ENCODE measurements around the gene TPRA1.
"Not testable (repeated sequence)": the region's sequence is repeated elsewhere in the genome, so short reads cannot be mapped to it uniquely, and the experiment has no call there.

TPRA1 gene

GRCh38 chr3:127536830-127537812 is 53.4 kb downstream of the TPRA1 start:
- Histone ChIP-seq H3K9me3 (ENCODE audit: control insufficient read depth, insufficient read depth, low read length) (no peaks in the 10 kb centered on the region), H3K9ac (ENCODE audit: low read depth, low read length) (no peak overlapping the region), H3K4me1 (ENCODE audit: insufficient read depth, low read length) (peaks cover 9% of the 10 kb centered on the region), H3K36me3 (ENCODE audit: insufficient read depth, low read length) (no peaks in the 10 kb centered on the region)

DNA sequence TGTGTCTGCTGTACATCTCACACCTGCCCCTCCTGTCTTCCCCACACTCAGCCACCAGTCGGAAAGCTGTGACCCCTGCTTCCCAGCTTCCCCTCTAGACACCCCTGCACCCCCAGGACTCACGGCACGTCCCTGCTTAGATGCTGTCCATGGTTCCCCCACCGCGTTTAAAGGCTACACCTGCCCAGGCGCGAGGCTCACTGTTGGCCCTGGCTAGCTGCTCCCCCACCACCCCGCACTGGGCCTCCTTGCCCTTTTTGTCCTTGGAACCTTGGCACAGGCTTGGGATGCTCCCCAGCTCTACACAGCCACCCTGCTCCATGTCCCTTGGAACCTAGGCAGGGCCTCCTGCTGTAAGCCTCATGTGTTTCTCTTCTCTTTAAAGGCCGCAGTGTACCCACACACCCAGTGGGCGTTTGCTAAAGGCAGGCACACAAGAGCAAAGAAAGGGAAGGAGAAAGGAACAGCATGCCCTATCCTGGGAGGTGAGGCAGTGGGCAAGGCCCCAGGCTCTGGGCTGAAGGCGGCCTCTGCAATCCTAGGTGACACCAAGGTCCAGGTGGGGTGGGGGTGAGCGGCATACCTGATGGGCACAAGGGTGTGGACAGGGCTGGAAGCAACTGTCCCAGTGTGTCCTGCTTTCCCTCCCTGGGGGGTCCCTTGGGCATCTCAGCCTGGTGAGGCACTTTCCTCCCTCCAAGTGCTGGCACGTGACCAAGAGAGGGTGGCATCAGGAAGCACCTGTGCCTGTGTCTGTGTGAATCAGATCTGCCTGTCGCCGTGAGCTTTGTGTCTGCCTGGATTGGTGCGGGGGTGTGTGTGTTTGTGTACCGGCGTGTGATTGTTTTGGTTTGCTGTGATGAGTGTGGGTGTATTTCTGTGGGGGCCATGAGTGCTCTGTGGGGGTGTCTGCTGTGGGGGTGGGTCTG is 54.4 kb downstream of the TPRA1 start:
- H3K36me3 ChIP-seq (ENCODE audit: insufficient read depth, low read length) = no peaks in the 10 kb centered on the region

DNA sequence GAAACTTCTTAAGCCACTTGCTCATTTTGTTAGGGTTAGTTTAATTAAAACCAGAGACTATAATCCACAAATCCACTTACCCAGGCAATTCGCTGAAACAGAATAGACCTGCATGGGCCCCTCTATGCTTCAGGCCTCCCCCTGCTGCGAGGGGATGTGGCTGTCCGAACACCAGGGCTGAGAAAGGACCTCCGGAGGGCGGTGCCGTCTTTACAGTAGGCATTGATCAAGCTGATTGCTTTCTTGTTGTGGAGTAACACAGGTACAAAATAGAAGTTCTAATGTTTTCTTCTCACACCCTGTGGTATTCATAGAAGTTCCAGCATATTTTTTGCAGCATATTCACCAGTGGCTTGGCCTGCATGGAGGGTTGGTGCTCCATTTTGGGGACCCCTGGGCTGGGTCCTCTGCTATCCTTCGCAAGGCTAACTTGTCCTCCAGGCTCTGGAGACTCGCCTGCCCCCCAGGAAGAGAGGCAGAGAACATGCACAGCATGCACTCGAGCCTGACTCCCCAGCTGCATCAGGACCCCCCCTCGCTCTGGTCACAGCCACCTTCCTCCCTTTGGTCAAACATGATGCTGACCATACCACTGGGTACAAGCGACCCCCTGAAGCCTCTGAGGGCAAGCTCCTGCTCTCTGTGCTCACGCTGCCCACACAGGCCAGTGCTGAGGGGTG is 55.3 kb downstream of the TPRA1 start:
- Histone ChIP-seq H3K9ac (ENCODE audit: low read depth, low read length) (no peak overlapping the region), H3K36me3 (ENCODE audit: insufficient read depth, low read length) (no peaks in the 10 kb centered on the region), H3K9me3 (ENCODE audit: control insufficient read depth, insufficient read depth, low read length) (no peaks in the 10 kb centered on the region), H3K4me1 (ENCODE audit: insufficient read depth, low read length) (peaks cover 9% of the 10 kb centered on the region)

More for the DNA sequence above, 54.4 kb downstream of the TPRA1 start:
- peaks cover 9% of the 10 kb centered on the region for H3K4me1 ChIP-seq (ENCODE audit: insufficient read depth, low read length)
- H3K9ac ChIP-seq (ENCODE audit: low read depth, low read length) = no peak overlapping the region
- H3K9me3 ChIP-seq (ENCODE audit: control insufficient read depth, insufficient read depth, low read length) = no peaks in the 10 kb centered on the region

- no peak overlapping the region for H3K9ac ChIP-seq (ENCODE audit: low read depth, low read length)
- no peaks in the 10 kb centered on the region for H3K36me3 ChIP-seq (ENCODE audit: insufficient read depth, low read length)
- peaks cover 9% of the 10 kb centered on the region for H3K4me1 ChIP-seq (ENCODE audit: insufficient read depth, low read length)
- H3K9me3 ChIP-seq (ENCODE audit: control insufficient read depth, insufficient read depth, low read length) = no peaks in the 10 kb centered on the region
These were observed 56.0 kb downstream of the TPRA1 start for GRCh38 chr3:127534564-127534963.

DNA sequence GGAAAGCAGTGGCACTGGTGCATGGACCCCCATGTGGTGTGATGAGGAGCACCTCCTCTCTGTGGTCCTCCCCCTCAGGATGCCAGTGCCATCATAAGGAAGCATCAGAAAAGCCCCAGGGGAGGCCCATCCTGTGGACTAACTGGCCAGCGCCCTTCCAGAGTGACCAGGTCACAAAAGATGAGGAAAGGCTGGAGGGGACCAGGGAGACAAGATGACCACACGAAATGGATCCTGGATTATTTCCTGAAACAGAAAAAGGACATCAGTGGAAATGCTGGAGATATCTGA is 56.4 kb downstream of the TPRA1 start:
- no peak overlapping the region for H3K9ac ChIP-seq (ENCODE audit: low read depth, low read length)
- H3K4me1 ChIP-seq (ENCODE audit: insufficient read depth, low read length) = peaks cover 9% of the 10 kb centered on the region
- no peaks in the 10 kb centered on the region for H3K9me3 ChIP-seq (ENCODE audit: control insufficient read depth, insufficient read depth, low read length)
- no peaks in the 10 kb centered on the region for H3K36me3 ChIP-seq (ENCODE audit: insufficient read depth, low read length)

DNA sequence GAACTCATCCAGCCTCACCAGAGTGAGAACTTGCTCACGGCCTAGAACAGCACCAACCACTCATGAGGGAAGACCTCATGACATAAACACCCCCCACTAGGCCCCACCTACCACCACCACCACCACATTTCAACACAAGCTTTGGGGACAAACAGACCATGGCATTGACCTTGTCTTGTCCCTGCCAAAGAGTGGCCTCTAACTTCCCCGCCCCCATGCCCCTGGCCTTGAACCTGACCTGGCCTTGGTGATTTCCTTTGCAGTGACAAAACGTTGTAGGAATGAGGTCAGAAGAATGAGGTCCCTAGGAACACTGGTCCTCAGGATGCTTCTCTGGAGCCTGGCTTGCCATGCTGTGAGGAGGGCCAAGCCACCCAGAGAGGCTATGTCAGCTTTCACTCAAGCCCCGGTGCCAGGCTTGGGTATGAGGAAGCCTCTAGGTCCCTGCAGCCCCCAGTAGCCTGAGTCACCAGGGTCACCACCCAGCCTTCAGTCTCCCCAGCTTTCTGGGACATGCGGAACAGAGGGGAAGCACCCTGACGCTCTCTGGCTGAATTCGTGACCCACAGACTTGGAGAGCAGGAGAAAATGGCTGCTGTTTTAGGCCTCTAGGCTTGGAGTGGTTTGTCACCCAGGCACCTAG is 57.9 kb downstream of the TPRA1 start:
- Histone ChIP-seq H3K9ac (ENCODE audit: low read depth, low read length) (no peak overlapping the region), H3K36me3 (ENCODE audit: insufficient read depth, low read length) (no peaks in the 10 kb centered on the region), H3K4me1 (ENCODE audit: insufficient read depth, low read length) (peaks cover 9% of the 10 kb centered on the region), H3K9me3 (ENCODE audit: control insufficient read depth, insufficient read depth, low read length) (no peaks in the 10 kb centered on the region)

GRCh38 chr3:127531821-127532220 is 58.7 kb downstream of the TPRA1 start:
- H3K9me3 ChIP-seq (ENCODE audit: control insufficient read depth, insufficient read depth, low read length) = no peaks in the 10 kb centered on the region
- H3K9ac ChIP-seq (ENCODE audit: low read depth, low read length) = no peak overlapping the region
- no peaks in the 10 kb centered on the region for H3K36me3 ChIP-seq (ENCODE audit: insufficient read depth, low read length)
- H3K4me1 ChIP-seq (ENCODE audit: insufficient read depth, low read length) = peaks cover 5% of the 10 kb centered on the region

- H3K9ac ChIP-seq (ENCODE audit: low read depth, low read length); H3K9me3 ChIP-seq (ENCODE audit: control insufficient read depth, insufficient read depth, low read length); H3K36me3 ChIP-seq (ENCODE audit: insufficient read depth, low read length); H3K4me1 ChIP-seq (ENCODE audit: insufficient read depth, low read length): not testable (repeated sequence)
These were observed 59.7 kb downstream of the TPRA1 start for GRCh38 chr3:127530863-127531262.

- Histone ChIP-seq H3K36me3 (ENCODE audit: insufficient read depth, low read length) (no peaks in the 10 kb centered on the region), H3K9ac (ENCODE audit: low read depth, low read length) (no peak overlapping the region), H3K9me3 (ENCODE audit: control insufficient read depth, insufficient read depth, low read length) (no peaks in the 10 kb centered on the region), H3K4me1 (ENCODE audit: insufficient read depth, low read length) (no peaks in the 10 kb centered on the region)
These were observed 61.0 kb downstream of the TPRA1 start for GRCh38 chr3:127529346-127530188.

GRCh38 chr3:127525373-127525772 is 65.2 kb downstream of the TPRA1 start:
- Histone ChIP-seq H3K4me1 (ENCODE audit: insufficient read depth, low read length) (no peaks in the 10 kb centered on the region), H3K36me3 (ENCODE audit: insufficient read depth, low read length) (no peaks in the 10 kb centered on the region), H3K9me3 (ENCODE audit: control insufficient read depth, insufficient read depth, low read length) (no peaks in the 10 kb centered on the region; the same call in 1 of the 2 replicates), H3K9ac (ENCODE audit: low read depth, low read length) (no peak overlapping the region)

GRCh38 chr3:127524296-127524896 is 66.1 kb downstream of the TPRA1 start:
- no peaks in the 10 kb centered on the region; the same call in 1 of the 2 replicates for H3K9me3 ChIP-seq (ENCODE audit: control insufficient read depth, insufficient read depth, low read length)
- H3K36me3 ChIP-seq (ENCODE audit: insufficient read depth, low read length) = no peaks in the 10 kb centered on the region
- no peaks in the 10 kb centered on the region for H3K4me1 ChIP-seq (ENCODE audit: insufficient read depth, low read length)
- H3K9ac ChIP-seq (ENCODE audit: low read depth, low read length) = no peak overlapping the region

All from ES-I3 (cell line).